ENCODE results near the gene AUH. TPM values are rescaled to one million over a fixed set of nuclear protein-coding genes. Genes with fewer than 3 reads are reported as not detected.

Gene AUH
- polyA plus RNA-seq, 1 donor from 2014 or later, result 42.6 TPM

GRCh38 chr9:91303741-91304415 lies 57.8 kb downstream of the AUH start:
- Histone ChIP-seq H3K9me2 (ENCODE audit: insufficient read depth, low read length) (no peaks in the 10 kb centered on the region), H3K27ac (ENCODE audit: low read length) (no peak overlapping the region), H3K4me2 (ENCODE audit: low read length) (no peak overlapping the region)

GRCh38 chr9:91302831-91303230 lies 58.9 kb downstream of the AUH start:
- no peak for TF ChIP-seq RAD21 (conservative IDR thresholded peaks at IDR 0.05)
- no peak for TF ChIP-seq POLR2AphosphoS5 (IDR thresholded peaks at IDR 0.05)
- no peak for TF ChIP-seq CTCF (IDR thresholded peaks at IDR 0.05; ENCODE audit: poor library complexity, severe bottlenecking)
- TF ChIP-seq REST (IDR thresholded peaks at IDR 0.05; ENCODE audit: borderline replicate concordance), result no peak
- TF ChIP-seq EZH2 (IDR thresholded peaks at IDR 0.05; ENCODE audit: borderline replicate concordance, insufficient read depth, low read length, poor library complexity, severe bottlenecking), result no peak
- no peak for TF ChIP-seq SMC3 (conservative IDR thresholded peaks at IDR 0.05; ENCODE audit: poor library complexity)
- no peak for TF ChIP-seq TAF1 (IDR thresholded peaks at IDR 0.05; ENCODE audit: low read depth)
- TF ChIP-seq MXI1 (conservative IDR thresholded peaks at IDR 0.05; ENCODE audit: poor library complexity, severe bottlenecking), result no peak
- TF ChIP-seq EP300 (conservative IDR thresholded peaks at IDR 0.05; ENCODE audit: poor library complexity, severe bottlenecking), result no peak

More at GRCh38 chr9:91303741-91304415, 57.8 kb downstream of the AUH start:
- Histone ChIP-seq H2AFZ (ENCODE audit: low read depth, low read length) (no peak overlapping the region), H3K27me3 (ENCODE audit: insufficient read depth, low read depth, low read length) (no peaks in the 10 kb centered on the region), H3F3A (ENCODE audit: insufficient read depth, low read length, poor library complexity, severe bottlenecking) (no peaks in the 10 kb centered on the region), H3K36me3 (ENCODE audit: insufficient read depth, low read length) (no peaks in the 10 kb centered on the region), H3K79me2 (replicated peaks; ENCODE audit: insufficient read depth, low read length) (no peaks in the 10 kb centered on the region), H3K9me3 (ENCODE audit: low read length) (no peaks in the 10 kb centered on the region), H3K4me3 (ENCODE audit: low read length) (no peak overlapping the region), H4K20me1 (ENCODE audit: insufficient read depth) (no peaks in the 10 kb centered on the region), H3K9ac (ENCODE audit: low read length) (no peak overlapping the region)
- TF ChIP-seq MXI1 (conservative IDR thresholded peaks at IDR 0.05; ENCODE audit: poor library complexity, severe bottlenecking) (no peak), SMC3 (conservative IDR thresholded peaks at IDR 0.05; ENCODE audit: poor library complexity) (no peak), REST (IDR thresholded peaks at IDR 0.05; ENCODE audit: borderline replicate concordance) (no peak), TAF1 (IDR thresholded peaks at IDR 0.05; ENCODE audit: low read depth) (no peak), RAD21 (conservative IDR thresholded peaks at IDR 0.05) (no peak), EZH2 (IDR thresholded peaks at IDR 0.05; ENCODE audit: borderline replicate concordance, insufficient read depth, low read length, poor library complexity, severe bottlenecking) (no peak), POLR2AphosphoS5 (IDR thresholded peaks at IDR 0.05) (no peak), EP300 (conservative IDR thresholded peaks at IDR 0.05; ENCODE audit: poor library complexity, severe bottlenecking) (no peak)

More at GRCh38 chr9:91302831-91303230, 58.9 kb downstream of the AUH start:
- Histone ChIP-seq H3K9me3 (ENCODE audit: low read length) (no peaks in the 10 kb centered on the region), H4K20me1 (ENCODE audit: insufficient read depth) (no peaks in the 10 kb centered on the region), H3F3A (ENCODE audit: insufficient read depth, low read length, poor library complexity, severe bottlenecking) (no peaks in the 10 kb centered on the region), H3K9me2 (ENCODE audit: insufficient read depth, low read length) (no peaks in the 10 kb centered on the region), H3K27me3 (ENCODE audit: insufficient read depth, low read depth, low read length) (no peaks in the 10 kb centered on the region), H3K36me3 (ENCODE audit: insufficient read depth, low read length) (no peaks in the 10 kb centered on the region), H3K27ac (ENCODE audit: low read length) (no peak overlapping the region), H3K79me2 (replicated peaks; ENCODE audit: insufficient read depth, low read length) (no peaks in the 10 kb centered on the region), H2AFZ (ENCODE audit: low read depth, low read length) (no peak overlapping the region), H3K4me2 (ENCODE audit: low read length) (no peak overlapping the region), H3K9ac (ENCODE audit: low read length) (no peak overlapping the region), H3K4me3 (ENCODE audit: low read length) (no peak overlapping the region)
